ENCODE results near the gene BAD.
A peak's percentile ranks its signal among the peaks of the same experiment; 100 is the strongest.

The BAD gene

GRCh38 chr11:64241491-64242374 is 42.7 kb downstream of the BAD start:
- peak; percentile 55 for DNase-seq

GRCh38 chr11:64241241-64241490 is 43.3 kb downstream of the BAD start:
- DNase-seq: peak; percentile 100

- DNase-seq: peak; percentile 98
Measured at GRCh38 chr11:64240435-64241240, 43.8 kb downstream of the BAD start, which contains the start of gene FKBP2. Gene FKBP2, plus strand, starts transcription at chr11:64241095. Its CDS starts 1,293 bp downstream, at chr11:64242388.

GRCh38 chr11:64239662-64240434 is 44.6 kb downstream of the BAD start:
- DNase-seq: no peak

- DNase-seq: no peak
Measured at GRCh38 chr11:64238999-64239398, 45.5 kb downstream of the BAD start.

- no peak for DNase-seq
Measured at GRCh38 chr11:64238076-64238475, 46.4 kb downstream of the BAD start.

- no peak for DNase-seq
Measured at GRCh38 chr11:64237484-64237951, 46.9 kb downstream of the BAD start.

GRCh38 chr11:64235437-64236161 is 48.9 kb downstream of the BAD start:
- DNase-seq: no peak

- DNase-seq: peak; percentile 68
Measured at GRCh38 chr11:64234647-64235379, 49.7 kb downstream of the BAD start.

- peak; percentile 76 for DNase-seq
Measured at GRCh38 chr11:64233913-64234586, 50.4 kb downstream of the BAD start, which contains the start of gene VEGFB. Gene VEGFB, plus strand, starts transcription at chr11:64234584. Its CDS starts 250 bp downstream, at chr11:64234834.

- no peak for DNase-seq
Measured at GRCh38 chr11:64232967-64233315, 51.5 kb downstream of the BAD start.

- DNase-seq: no peak
Measured at GRCh38 chr11:64232182-64232966, 52.1 kb downstream of the BAD start.

GRCh38 chr11:64231546-64231945 is 52.9 kb downstream of the BAD start:
- DNase-seq: no peak

GRCh38 chr11:64230985-64231365 is 53.5 kb downstream of the BAD start:
- no peak for DNase-seq

GRCh38 chr11:64230171-64230984 is 54.1 kb downstream of the BAD start, which contains the start of gene DNAJC4:
Gene DNAJC4, plus strand, starts transcription at chr11:64230548. Its CDS starts 307 bp downstream, at chr11:64230855.
- peak; percentile 93 for DNase-seq

GRCh38 chr11:64229744-64230170 is 54.7 kb downstream of the BAD start:
- DNase-seq: no peak

- no peak for DNase-seq
Measured at GRCh38 chr11:64229090-64229743, 55.2 kb downstream of the BAD start.

- no peak for DNase-seq
Measured at GRCh38 chr11:64227405-64227956, 57.0 kb downstream of the BAD start.
